ENCODE measurements around the gene TPSD1.
A peak's percentile ranks its signal among the peaks of the same experiment; 100 is the strongest.

The TPSD1 gene

DNA sequence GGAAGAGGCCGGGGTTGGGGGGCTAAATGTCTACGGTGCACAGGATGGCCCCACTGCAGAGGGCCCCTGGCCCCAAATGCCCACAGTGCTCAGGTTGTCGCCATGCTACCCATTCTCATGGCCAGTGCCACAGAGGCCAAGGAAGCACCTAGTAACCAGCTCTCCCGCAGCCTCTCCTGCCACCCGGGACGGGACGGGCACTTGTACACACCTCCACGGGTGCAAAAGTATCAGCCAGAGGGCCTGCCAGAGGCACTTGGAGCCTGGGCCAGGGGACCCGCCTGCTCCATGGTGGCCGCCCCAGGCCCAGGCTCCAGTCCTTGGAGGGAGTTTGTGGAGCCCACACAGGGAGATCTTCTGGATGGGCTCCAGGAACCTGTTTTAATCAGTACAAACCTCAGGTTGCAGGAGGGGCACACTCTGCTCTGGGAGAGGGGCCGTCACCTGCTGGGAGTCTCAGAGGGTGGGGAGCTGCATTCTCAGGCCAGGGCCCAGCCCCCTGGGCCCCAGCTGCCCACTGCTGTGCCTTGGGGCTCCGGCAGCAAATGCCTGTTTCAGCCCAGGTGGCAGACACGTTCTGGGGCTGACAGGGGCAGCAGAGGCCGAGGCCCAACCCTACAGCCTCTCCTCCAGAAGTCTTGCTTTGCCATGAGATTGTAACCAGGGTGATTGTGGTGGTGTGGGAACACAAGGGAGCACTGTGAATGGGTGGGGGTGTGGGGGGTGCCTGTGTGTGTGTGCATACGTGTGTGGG, 7.9 kb downstream of the TPSD1 start:
- Histone ChIP-seq H4K8ac (ENCODE audit: low read depth, low read length) (no peak overlapping the region), H3K18ac (ENCODE audit: low read length) (no peak overlapping the region), H3K4me2 (ENCODE audit: low read length) (no peak overlapping the region), H4K12ac (ENCODE audit: low read depth, low read length) (no peak overlapping the region), H3K27me3 (ENCODE audit: insufficient read depth, low read length) (peaks cover 4% of the 10 kb centered on the region), H3K4me3 (ENCODE audit: low read depth, low read length) (peak overlapping the region; percentile 6), H3K79me1 (ENCODE audit: low read length) (no peaks in the 10 kb centered on the region), H2AK5ac (ENCODE audit: low read length) (no peak overlapping the region), H2BK5ac (ENCODE audit: low read depth, low read length, poor library complexity) (no peak overlapping the region), H3K14ac (ENCODE audit: low read length) (no peak overlapping the region), H4K91ac (ENCODE audit: low read depth, low read length) (no peak overlapping the region), H3K79me2 (ENCODE audit: control insufficient read depth, insufficient read depth, low read length, poor library complexity) (no peaks in the 10 kb centered on the region), H3K27ac (ENCODE audit: low read depth, low read length) (no peak overlapping the region), H3K4ac (ENCODE audit: low read depth, low read length) (no peak overlapping the region), H2BK12ac (ENCODE audit: low read length) (no peak overlapping the region), H2AFZ (ENCODE audit: insufficient read depth, low read length, poor library complexity) (no peak overlapping the region), H2BK120ac (ENCODE audit: insufficient read depth, low read length, poor library complexity) (no peak overlapping the region), H3K9me3 (ENCODE audit: insufficient read depth, low read depth, low read length) (peaks cover 13% of the 10 kb centered on the region), H3K23ac (ENCODE audit: low read length) (peak overlapping the region; percentile 19), H3K36me3 (ENCODE audit: control insufficient read depth in 1 of 2, insufficient read depth in 2 of 2, low read length in 2 of 2) (no peaks in the 10 kb centered on the region), H3K4me1 (ENCODE audit: control insufficient read depth in 1 of 2, insufficient read depth in 2 of 2, low read length in 2 of 2) (no peaks in the 10 kb centered on the region), H3K9ac (ENCODE audit: low read length) (no peak overlapping the region)
- WGBS (ENCODE audit: extremely low coverage, insufficient coverage, insufficient read length), result no CpG with 5 or more reads among the region's 15 CpGs
- peak in 1 of 2 donors; percentile 39 for DNase-seq

DNA sequence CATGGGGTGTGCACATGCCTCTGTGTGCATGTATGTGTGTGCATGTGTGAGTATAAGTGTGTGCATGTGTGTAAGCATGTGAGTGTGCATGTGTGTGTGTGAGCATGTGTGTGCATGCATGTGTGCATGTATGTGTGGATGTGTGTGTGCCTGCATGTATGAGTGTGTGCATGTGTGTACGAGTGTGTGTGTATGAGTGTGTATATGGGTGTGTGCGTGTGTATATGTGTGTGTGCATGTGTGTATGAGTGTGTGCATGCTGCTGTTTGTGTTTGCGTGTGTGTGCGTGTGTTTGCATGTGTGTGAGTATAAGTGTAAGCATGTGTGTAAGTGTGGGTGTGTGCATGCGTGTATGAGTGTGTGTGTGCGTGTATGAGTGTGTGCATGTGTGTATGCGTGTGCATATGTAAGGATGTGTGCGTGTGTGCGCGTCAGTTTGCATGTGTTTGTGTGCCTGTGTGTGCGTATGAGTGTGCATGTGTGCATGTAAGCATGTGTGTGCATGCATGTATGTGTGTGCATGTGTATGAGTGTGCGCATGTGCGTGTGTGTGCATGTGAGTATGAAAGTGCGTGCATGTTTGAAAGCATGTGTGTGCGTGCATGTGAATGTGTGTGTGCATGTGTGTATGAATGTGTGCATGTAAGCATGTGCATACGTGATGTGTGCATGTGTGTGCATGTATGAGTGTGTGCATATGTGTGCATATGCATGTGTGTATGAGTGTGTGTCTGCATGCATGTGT, 8.6 kb downstream of the TPSD1 start:
- no peak overlapping the region for H3K4me2 ChIP-seq (ENCODE audit: low read length)
- no CpG with 5 or more reads among the region's 16 CpGs for WGBS (ENCODE audit: extremely low coverage, insufficient coverage, insufficient read length)
- DNase-seq, result no peak

DNA sequence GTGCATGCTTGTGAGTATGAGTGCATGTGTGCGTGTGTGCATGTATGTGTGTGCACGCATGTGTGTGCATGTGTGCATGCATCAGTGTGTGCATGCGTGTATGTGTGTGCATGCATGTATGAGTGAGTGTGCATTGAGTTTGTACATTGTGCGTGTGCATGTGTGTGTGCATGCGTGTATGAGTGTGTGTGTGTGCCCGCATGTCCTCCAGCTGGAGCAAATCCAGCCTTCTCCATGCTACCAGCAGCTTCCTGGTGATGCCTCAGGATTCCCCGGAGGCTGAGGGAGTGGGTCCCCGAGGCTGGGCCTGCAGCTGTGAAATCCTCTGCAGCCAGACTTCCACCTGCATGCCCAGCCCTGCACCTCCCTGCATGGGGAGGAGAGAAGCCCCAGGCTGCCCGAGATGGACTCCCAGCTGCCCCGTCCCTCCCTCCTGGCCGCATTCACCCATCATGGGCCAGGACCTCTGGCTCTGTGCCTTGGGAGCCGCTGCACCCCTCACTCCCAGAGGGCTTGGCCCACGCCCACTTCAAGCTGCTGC, 9.3 kb downstream of the TPSD1 start:
- DNase-seq, result peak; percentile 90 to 96
- Histone ChIP-seq H3K4me3 (ENCODE audit: low read depth, low read length) (peak overlapping the region; percentile 6), H2BK12ac (ENCODE audit: low read length) (no peak overlapping the region), H2BK120ac (ENCODE audit: insufficient read depth, low read length, poor library complexity) (no peak overlapping the region), H3K27me3 (ENCODE audit: insufficient read depth, low read length) (no peaks in the 10 kb centered on the region), H4K12ac (ENCODE audit: low read depth, low read length) (no peak overlapping the region), H3K36me3 (ENCODE audit: control insufficient read depth in 1 of 2, insufficient read depth in 2 of 2, low read length in 2 of 2) (no peaks in the 10 kb centered on the region), H2AK5ac (ENCODE audit: low read length) (no peak overlapping the region), H3K4me1 (ENCODE audit: control insufficient read depth in 1 of 2, insufficient read depth in 2 of 2, low read length in 2 of 2) (no peaks in the 10 kb centered on the region), H3K14ac (ENCODE audit: low read length) (no peak overlapping the region), H3K79me1 (ENCODE audit: low read length) (no peaks in the 10 kb centered on the region), H3K79me2 (ENCODE audit: control insufficient read depth, insufficient read depth, low read length, poor library complexity) (no peaks in the 10 kb centered on the region), H4K8ac (ENCODE audit: low read depth, low read length) (no peak overlapping the region), H3K4ac (ENCODE audit: low read depth, low read length) (no peak overlapping the region), H2BK5ac (ENCODE audit: low read depth, low read length, poor library complexity) (no peak overlapping the region), H3K9ac (ENCODE audit: low read length) (no peak overlapping the region), H3K9me3 (ENCODE audit: insufficient read depth, low read depth, low read length) (peaks cover 11% of the 10 kb centered on the region), H3K4me2 (ENCODE audit: low read length) (no peak overlapping the region), H3K23ac (ENCODE audit: low read length) (peak overlapping the region; percentile 68), H3K18ac (ENCODE audit: low read length) (no peak overlapping the region), H3K27ac (ENCODE audit: low read depth, low read length) (no peak overlapping the region), H2AFZ (ENCODE audit: insufficient read depth, low read length, poor library complexity) (no peak overlapping the region), H4K91ac (ENCODE audit: low read depth, low read length) (no peak overlapping the region)
- whole genome bisulfite sequencing (ENCODE audit: extremely low coverage, insufficient coverage, insufficient read length), result no CpG with 5 or more reads among the region's 13 CpGs

More for the DNA sequence above, 8.6 kb downstream of the TPSD1 start:
- Histone ChIP-seq H3K36me3 (ENCODE audit: control insufficient read depth in 1 of 2, insufficient read depth in 2 of 2, low read length in 2 of 2) (no peaks in the 10 kb centered on the region), H3K4ac (ENCODE audit: low read depth, low read length) (no peak overlapping the region), H3K79me2 (ENCODE audit: control insufficient read depth, insufficient read depth, low read length, poor library complexity) (no peaks in the 10 kb centered on the region), H3K18ac (ENCODE audit: low read length) (no peak overlapping the region), H3K23ac (ENCODE audit: low read length) (peak overlapping the region; percentile 19), H3K79me1 (ENCODE audit: low read length) (no peaks in the 10 kb centered on the region), H3K9ac (ENCODE audit: low read length) (no peak overlapping the region), H2AK5ac (ENCODE audit: low read length) (no peak overlapping the region), H3K14ac (ENCODE audit: low read length) (no peak overlapping the region), H3K4me3 (ENCODE audit: low read depth, low read length) (peak overlapping the region; percentile 6), H4K12ac (ENCODE audit: low read depth, low read length) (no peak overlapping the region), H3K4me1 (ENCODE audit: control insufficient read depth in 1 of 2, insufficient read depth in 2 of 2, low read length in 2 of 2) (no peaks in the 10 kb centered on the region), H2AFZ (ENCODE audit: insufficient read depth, low read length, poor library complexity) (no peak overlapping the region), H4K8ac (ENCODE audit: low read depth, low read length) (no peak overlapping the region), H2BK120ac (ENCODE audit: insufficient read depth, low read length, poor library complexity) (no peak overlapping the region), H4K91ac (ENCODE audit: low read depth, low read length) (no peak overlapping the region), H3K27ac (ENCODE audit: low read depth, low read length) (no peak overlapping the region), H2BK5ac (ENCODE audit: low read depth, low read length, poor library complexity) (no peak overlapping the region), H2BK12ac (ENCODE audit: low read length) (no peak overlapping the region), H3K9me3 (ENCODE audit: insufficient read depth, low read depth, low read length) (peaks cover 11% of the 10 kb centered on the region), H3K27me3 (ENCODE audit: insufficient read depth, low read length) (no peaks in the 10 kb centered on the region)

DNA sequence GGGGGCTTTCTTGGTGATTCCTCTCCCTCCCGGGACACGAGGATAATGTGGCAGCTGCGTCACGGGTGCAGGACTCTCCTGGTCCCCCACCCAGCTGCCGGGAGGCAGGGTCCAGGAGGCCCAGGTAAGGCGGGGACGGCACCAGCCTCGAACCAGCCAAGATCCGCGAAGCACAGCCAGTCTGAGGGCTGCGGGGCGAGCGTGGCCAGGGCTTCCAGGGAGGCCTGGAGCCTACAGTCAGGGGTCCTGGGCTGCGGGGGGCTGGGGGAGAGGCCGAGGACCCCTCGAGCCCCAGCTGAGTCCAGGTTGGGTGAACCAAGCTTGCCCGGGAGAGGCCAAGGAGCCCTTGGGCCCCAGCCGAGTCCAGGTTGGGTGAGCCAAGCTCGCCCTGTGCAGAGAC, 10.0 kb downstream of the TPSD1 start:
- no peak overlapping the region for H3K18ac ChIP-seq (ENCODE audit: low read length)

More for the DNA sequence above, 10.0 kb downstream of the TPSD1 start:
- Histone ChIP-seq H3K23ac (ENCODE audit: low read length) (no peak overlapping the region), H3K79me1 (ENCODE audit: low read length) (no peaks in the 10 kb centered on the region), H2AK5ac (ENCODE audit: low read length) (no peak overlapping the region), H3K79me2 (ENCODE audit: control insufficient read depth, insufficient read depth, low read length, poor library complexity) (no peaks in the 10 kb centered on the region), H4K8ac (ENCODE audit: low read depth, low read length) (no peak overlapping the region), H3K4me2 (ENCODE audit: low read length) (no peak overlapping the region), H3K4me1 (ENCODE audit: control insufficient read depth in 1 of 2, insufficient read depth in 2 of 2, low read length in 2 of 2) (no peaks in the 10 kb centered on the region), H4K12ac (ENCODE audit: low read depth, low read length) (no peak overlapping the region), H3K36me3 (ENCODE audit: control insufficient read depth in 1 of 2, insufficient read depth in 2 of 2, low read length in 2 of 2) (no peaks in the 10 kb centered on the region), H3K27me3 (ENCODE audit: insufficient read depth, low read length) (no peaks in the 10 kb centered on the region), H2AFZ (ENCODE audit: insufficient read depth, low read length, poor library complexity) (no peak overlapping the region), H2BK5ac (ENCODE audit: low read depth, low read length, poor library complexity) (no peak overlapping the region), H3K4me3 (ENCODE audit: low read depth, low read length) (no peak overlapping the region), H3K27ac (ENCODE audit: low read depth, low read length) (no peak overlapping the region), H3K14ac (ENCODE audit: low read length) (no peak overlapping the region), H3K9me3 (ENCODE audit: insufficient read depth, low read depth, low read length) (peaks cover 11% of the 10 kb centered on the region), H3K9ac (ENCODE audit: low read length) (no peak overlapping the region), H3K4ac (ENCODE audit: low read depth, low read length) (no peak overlapping the region), H2BK120ac (ENCODE audit: insufficient read depth, low read length, poor library complexity) (no peak overlapping the region), H4K91ac (ENCODE audit: low read depth, low read length) (no peak overlapping the region), H2BK12ac (ENCODE audit: low read length) (no peak overlapping the region)
- WGBS (ENCODE audit: extremely low coverage, insufficient coverage, insufficient read length), result no CpG with 5 or more reads among the region's 19 CpGs
- peak; percentile 41 to 71 for DNase-seq

Measured in trophoblast cell (in vitro differentiated cells and primary cell).